ENCODE measurements around the gene CNGB1. TPM values are rescaled to one million over a fixed set of nuclear protein-coding genes. Genes with fewer than 3 reads are reported as not detected.

The CNGB1 gene
- total RNA-seq, 3 donors from 2014 or later = 0.14 to 2.0 (median 0.55) TPM

GRCh38 chr16:57970319-57970718, 609 bp downstream of the CNGB1 start:
- H3K4me1 ChIP-seq (ENCODE audit: low read depth) = no peaks in the 10 kb centered on the region
- ATAC-seq (no peak), DNase-seq (no peak)
- intact Hi-C loops (cut with DNase I, micrococcal nuclease) = no loop called here
- TF ChIP-seq CTCF (IDR thresholded peaks at IDR 0.05) = no peak
- no peak overlapping the region for H3K4me3 ChIP-seq
- no peaks in the 10 kb centered on the region for H3K9me3 ChIP-seq
- H3K36me3 ChIP-seq (ENCODE audit: low read depth) = no peaks in the 10 kb centered on the region

GRCh38 chr16:57969451-57970123, 1.3 kb downstream of the CNGB1 start:
- intact Hi-C loops (cut with DNase I, micrococcal nuclease) = no loop called here
- Histone ChIP-seq H3K4me1 (ENCODE audit: low read depth) (no peaks in the 10 kb centered on the region), H3K4me3 (no peak overlapping the region), H3K9me3 (no peaks in the 10 kb centered on the region), H3K36me3 (ENCODE audit: low read depth) (no peaks in the 10 kb centered on the region)
- DNase-seq = no peak
- ATAC-seq = no peak
- TF ChIP-seq CTCF (IDR thresholded peaks at IDR 0.05) = no peak

GRCh38 chr16:57967916-57968315, 3.0 kb downstream of the CNGB1 start:
- no peak overlapping the region for H3K4me3 ChIP-seq
- H3K36me3 ChIP-seq (ENCODE audit: low read depth) = no peaks in the 10 kb centered on the region
- TF ChIP-seq CTCF (IDR thresholded peaks at IDR 0.05) = no peak
- no peak for DNase-seq
- no peaks in the 10 kb centered on the region for H3K9me3 ChIP-seq
- no peaks in the 10 kb centered on the region for H3K4me1 ChIP-seq (ENCODE audit: low read depth)
- intact Hi-C loops (cut with DNase I, micrococcal nuclease) = no loop called here
- ATAC-seq = no peak

- Histone ChIP-seq H3K4me3 (no peak overlapping the region), H3K36me3 (ENCODE audit: low read depth) (no peaks in the 10 kb centered on the region), H3K4me1 (ENCODE audit: low read depth) (no peaks in the 10 kb centered on the region), H3K9me3 (no peaks in the 10 kb centered on the region)
- no peak for ATAC-seq
- intact Hi-C loops (cut with DNase I, micrococcal nuclease) = no loop called here
- DNase-seq = peak in 1 of 3 donors; percentile 15
- no peak for TF ChIP-seq CTCF (IDR thresholded peaks at IDR 0.05)
These were observed 3.9 kb downstream of the CNGB1 start for GRCh38 chr16:57966986-57967385.

GRCh38 chr16:57966204-57966771, 4.6 kb downstream of the CNGB1 start:
- Histone ChIP-seq H3K9me3 (no peaks in the 10 kb centered on the region), H3K36me3 (ENCODE audit: low read depth) (no peaks in the 10 kb centered on the region), H3K4me3 (no peak overlapping the region), H3K4me1 (ENCODE audit: low read depth) (no peaks in the 10 kb centered on the region)
- DNase-seq (peak in 1 of 3 donors; percentile 10), ATAC-seq (no peak)
- TF ChIP-seq CTCF (IDR thresholded peaks at IDR 0.05) = no peak
- intact Hi-C loops (cut with DNase I, micrococcal nuclease) = no loop called here

Measured in mucosa of descending colon (tissue), 3 donors.